ENCODE results near the gene OR6N2. TPM values are rescaled to one million over a fixed set of nuclear protein-coding genes. Genes with fewer than 3 reads are reported as not detected.

OR6N2 gene, protein sequence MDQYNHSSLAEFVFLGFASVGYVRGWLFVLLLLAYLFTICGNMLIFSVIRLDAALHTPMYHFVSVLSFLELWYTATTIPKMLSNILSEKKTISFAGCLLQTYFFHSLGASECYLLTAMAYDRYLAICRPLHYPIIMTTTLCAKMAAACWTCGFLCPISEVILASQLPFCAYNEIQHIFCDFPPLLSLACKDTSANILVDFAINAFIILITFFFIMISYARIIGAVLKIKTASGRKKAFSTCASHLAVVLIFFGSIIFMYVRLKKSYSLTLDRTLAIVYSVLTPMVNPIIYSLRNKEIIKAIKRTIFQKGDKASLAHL
- total RNA-seq (2022; extraction: Qiagen RNA extraction) = not detected in 5 replicates

DNA sequence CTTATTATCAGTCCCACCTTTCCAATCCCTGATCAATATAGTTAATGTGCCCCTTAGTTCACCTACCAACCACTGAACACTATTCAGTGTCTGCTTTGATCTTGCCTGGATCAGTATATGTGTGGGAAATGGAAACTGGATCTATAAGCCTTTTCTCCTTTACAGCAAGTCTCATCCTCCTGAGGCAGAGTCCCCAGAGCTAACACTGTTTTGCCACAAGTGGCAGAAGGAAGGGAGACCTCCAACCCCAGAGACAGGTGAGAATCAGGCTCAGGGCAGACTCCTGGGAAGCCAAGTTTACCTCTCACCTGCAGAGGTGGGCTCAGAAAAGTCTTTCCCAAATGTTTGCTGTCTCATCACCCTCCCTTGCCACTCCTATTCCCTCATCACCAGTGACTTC, at the start of gene OR6N2:
TSS of gene OR6N2 (minus strand) at position 101 of the 400 bp plus-strand sequence. CDS start 3,569 bp downstream, outside the sequence.

DNA sequence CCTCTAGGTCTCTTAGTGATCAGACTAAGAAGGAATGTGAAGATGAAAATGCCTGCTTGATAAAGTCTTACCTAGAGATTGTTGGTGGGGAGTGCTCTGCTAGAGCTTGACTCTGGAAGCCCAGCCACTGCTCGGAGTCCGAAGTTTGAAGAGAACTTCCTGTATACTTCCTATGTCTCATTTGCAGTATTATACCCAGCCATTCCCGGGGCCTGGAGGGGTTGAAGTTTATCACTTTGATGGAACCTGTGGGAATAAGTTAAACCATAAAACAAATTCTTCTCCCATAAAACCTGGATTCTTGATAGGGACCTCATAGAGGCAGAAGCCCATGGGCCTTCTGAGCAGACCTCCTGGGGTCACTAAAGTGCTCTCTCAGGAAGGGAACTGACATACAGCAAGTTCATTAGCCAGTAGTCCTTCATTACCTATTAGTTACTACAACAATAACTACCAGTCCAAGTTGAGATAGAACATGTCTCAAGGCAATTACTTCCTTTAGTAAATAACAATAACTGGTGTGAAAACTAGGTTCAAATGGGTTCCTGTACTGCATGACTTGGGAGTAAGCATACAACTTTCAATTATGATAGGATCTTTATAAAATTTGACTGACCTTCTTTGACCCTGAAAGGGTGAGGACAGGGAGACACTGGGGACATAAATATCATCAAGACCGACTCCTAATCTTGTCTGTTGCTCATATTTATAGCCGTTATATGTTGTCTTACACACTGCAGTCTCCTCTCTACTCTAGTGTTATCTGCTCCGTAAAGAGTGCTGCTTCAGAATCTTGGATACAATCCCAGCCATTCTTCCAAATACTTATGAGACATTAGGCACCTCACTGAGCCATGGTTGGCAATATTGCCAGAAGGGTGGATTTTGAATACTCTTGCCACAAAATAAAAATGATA, 8.8 kb downstream of the OR6N2 start, which contains the start of gene OR6N1:
TSS of gene OR6N1 (minus strand) at position 246 of the 917 bp plus-strand sequence. CDS start 5,513 bp downstream, outside the sequence.

DNA sequence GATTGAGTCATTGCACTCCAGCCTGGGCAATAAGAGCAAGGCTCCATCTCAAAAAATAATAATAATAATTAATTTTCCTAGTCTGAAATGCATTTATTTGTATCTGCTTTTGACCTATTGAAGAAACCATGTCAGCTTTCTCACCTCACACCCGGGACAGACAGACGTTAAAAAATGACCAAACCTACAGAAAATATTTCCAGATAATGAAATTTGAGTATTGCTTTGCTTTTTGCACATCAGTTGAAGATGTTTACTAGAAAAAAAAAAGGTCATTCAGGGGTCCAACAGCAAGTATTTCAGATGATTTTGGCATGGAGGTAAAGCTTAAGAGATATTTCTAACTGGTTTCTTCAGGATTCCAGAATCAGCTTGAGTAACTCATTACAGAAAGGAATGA, 26.6 kb downstream of the OR6N2 start, which contains the start of gene OR6K6:
TSS of gene OR6K6 (plus strand) at position 301 of the 400 bp plus-strand sequence. CDS start 168 bp downstream, outside the sequence.

Other genes with a start within 250 kb of the OR6N2 start
- not detected in 5 replicates for gene OR6Y1, start 226.8 kb downstream of the OR6N2 start, total RNA-seq (2022; extraction: Qiagen RNA extraction)
- gene OR6P1, start 210.6 kb downstream of the OR6N2 start, total RNA-seq (2022; extraction: Qiagen RNA extraction) = not detected in 5 replicates
- gene OR10X1, start 201.3 kb downstream of the OR6N2 start, total RNA-seq (2022; extraction: Qiagen RNA extraction) = not detected in 5 replicates
- gene OR10Z1, start 175.9 kb downstream of the OR6N2 start, total RNA-seq (2022; extraction: Qiagen RNA extraction) = not detected in 5 replicates
- not detected in 5 replicates for gene SPTA1, start 94.5 kb downstream of the OR6N2 start, total RNA-seq (2022; extraction: Qiagen RNA extraction)
- gene OR6K2, start 80.6 kb downstream of the OR6N2 start, total RNA-seq (2022; extraction: Qiagen RNA extraction) = not detected in 5 replicates
- not detected in 5 replicates for gene OR6K3, start 60.5 kb downstream of the OR6N2 start, total RNA-seq (2022; extraction: Qiagen RNA extraction)
- not detected in 5 replicates for gene OR6K6, start 26.5 kb downstream of the OR6N2 start, total RNA-seq (2022; extraction: Qiagen RNA extraction)
- not detected in 5 replicates for gene OR6N1, start 9.0 kb downstream of the OR6N2 start, total RNA-seq (2022; extraction: Qiagen RNA extraction)
- gene MNDA, start 50.1 kb upstream of the OR6N2 start, total RNA-seq (2022; extraction: Qiagen RNA extraction) = not detected in 5 replicates
- gene PYHIN1, start 150.3 kb upstream of the OR6N2 start, total RNA-seq (2022; extraction: Qiagen RNA extraction) = not detected in 5 replicates
- gene IFI16, start 228.7 kb upstream of the OR6N2 start, total RNA-seq (2022; extraction: Qiagen RNA extraction) = 2.7 to 3.8 TPM (median 3.3 TPM) in 5 replicates